ENCODE measurements around the gene BPIFB6. TPM values are rescaled to one million over a fixed set of nuclear protein-coding genes. Genes with fewer than 3 reads are reported as not detected.

Gene BPIFB6
- polyA plus RNA-seq, 1 of the 3 experiments (the other 2 are of a cell fraction), result not detected

- POLR2A ChIA-PET, result no interaction called here
- Histone ChIP-seq H3K4me3 (ENCODE audit: low read depth in 2 of 2, low read length in 1 of 2) (no peak overlapping the region), H3K4me2 (no peak overlapping the region), H3K4me1 (ENCODE audit: control insufficient read depth in 1 of 2, insufficient read depth in 2 of 2, low read depth in 1 of 2, low read length in 1 of 2) (no peaks in the 10 kb centered on the region), H3K27me3 (ENCODE audit: insufficient read depth) (no peaks in the 10 kb centered on the region; the same call in 1 of the 2 replicates), H3K79me2 (ENCODE audit: insufficient read depth) (no peaks in the 10 kb centered on the region), H3K27ac (ENCODE audit: low read depth in 2 of 2, low read length in 1 of 2) (no peak overlapping the region), H3K9me3 (no peaks in the 10 kb centered on the region), H2AFZ (ENCODE audit: low read depth) (no peak overlapping the region), H3K9me2 (no peaks in the 10 kb centered on the region), H4K20me1 (ENCODE audit: insufficient read depth) (no peaks in the 10 kb centered on the region), H3F3A (replicated peaks; ENCODE audit: insufficient read depth) (no peaks in the 10 kb centered on the region), H3K36me3 (replicated peaks in 1 of 2; ENCODE audit: control insufficient read depth in 1 of 2, insufficient read depth in 2 of 2, low read length in 1 of 2) (no peaks in the 10 kb centered on the region), H3K9ac (no peak overlapping the region)
- CTCF ChIA-PET, result no interaction called here
- WGBS (ENCODE audit: low lambda C conversion rate), result 11% methylated on average over 11 of the region's 14 CpGs
- no peak for TF ChIP-seq POLR2AphosphoS5 (IDR thresholded peaks at IDR 0.05; ENCODE audit: low read depth, low read length)
- no peak for DNase-seq
Observed at GRCh38 chr20:32989507-32990283, 41.8 kb upstream of the BPIFB6 start.

- ChIA-PET POLR2A (no interaction called here), CTCF (no interaction called here)
- Histone ChIP-seq H3F3A (replicated peaks; ENCODE audit: insufficient read depth) (no peaks in the 10 kb centered on the region), H3K9me2 (no peaks in the 10 kb centered on the region), H2AFZ (ENCODE audit: low read depth) (no peak overlapping the region), H3K27me3 (ENCODE audit: insufficient read depth) (no peaks in the 10 kb centered on the region; the same call in 1 of the 2 replicates), H4K20me1 (ENCODE audit: insufficient read depth) (no peaks in the 10 kb centered on the region), H3K9me3 (no peaks in the 10 kb centered on the region), H3K79me2 (ENCODE audit: insufficient read depth) (no peaks in the 10 kb centered on the region), H3K9ac (no peak overlapping the region), H3K4me2 (no peak overlapping the region), H3K36me3 (replicated peaks in 1 of 2; ENCODE audit: control insufficient read depth in 1 of 2, insufficient read depth in 2 of 2, low read length in 1 of 2) (no peaks in the 10 kb centered on the region), H3K4me1 (ENCODE audit: control insufficient read depth in 1 of 2, insufficient read depth in 2 of 2, low read depth in 1 of 2, low read length in 1 of 2) (no peaks in the 10 kb centered on the region), H3K4me3 (ENCODE audit: low read depth in 2 of 2, low read length in 1 of 2) (no peak overlapping the region), H3K27ac (ENCODE audit: low read depth in 2 of 2, low read length in 1 of 2) (no peak overlapping the region)
- WGBS (ENCODE audit: low lambda C conversion rate), result 0% methylated on average over 1 of the region's 3 CpGs
- DNase-seq, result no peak
- no peak for TF ChIP-seq CTCF (IDR thresholded peaks at IDR 0.05)
Observed at GRCh38 chr20:32990426-32990825, 41.0 kb upstream of the BPIFB6 start.

GRCh38 chr20:32991383-32991782 is 40.1 kb upstream of the BPIFB6 start:
- no peak overlapping the region for H2AFZ ChIP-seq (ENCODE audit: low read depth)
- H3K79me2 ChIP-seq (ENCODE audit: insufficient read depth), result no peaks in the 10 kb centered on the region
- TF ChIP-seq JUND (IDR thresholded peaks at IDR 0.05), result no peak
- TF ChIP-seq RFX5 (IDR thresholded peaks at IDR 0.05; ENCODE audit: low read length), result no peak
- TF ChIP-seq RAD21 (IDR thresholded peaks at IDR 0.05; ENCODE audit: low read length), result no peak
- TF ChIP-seq POLR2AphosphoS5 (IDR thresholded peaks at IDR 0.05; ENCODE audit: low read depth, low read length), result no peak
- no peak for TF ChIP-seq PBX3 (IDR thresholded peaks at IDR 0.05)
- no peak for TF ChIP-seq USF1 (IDR thresholded peaks at IDR 0.05; ENCODE audit: borderline replicate concordance, low read depth)
- ChIA-PET CTCF (no interaction called here), POLR2A (no interaction called here)
- no peak for DNase-seq
- no peak overlapping the region for H3K4me3 ChIP-seq (ENCODE audit: low read depth in 2 of 2, low read length in 1 of 2)
- no peak overlapping the region for H3K9ac ChIP-seq
- H3K4me1 ChIP-seq (ENCODE audit: control insufficient read depth in 1 of 2, insufficient read depth in 2 of 2, low read depth in 1 of 2, low read length in 1 of 2), result no peaks in the 10 kb centered on the region
- H3K9me3 ChIP-seq, result no peaks in the 10 kb centered on the region
- no peak overlapping the region for H3K27ac ChIP-seq (ENCODE audit: low read depth in 2 of 2, low read length in 1 of 2)
- no peaks in the 10 kb centered on the region for H3K36me3 ChIP-seq (replicated peaks in 1 of 2; ENCODE audit: control insufficient read depth in 1 of 2, insufficient read depth in 2 of 2, low read length in 1 of 2)
- no peaks in the 10 kb centered on the region for H3F3A ChIP-seq (replicated peaks; ENCODE audit: insufficient read depth)
- H4K20me1 ChIP-seq (ENCODE audit: insufficient read depth), result no peaks in the 10 kb centered on the region
- no peak overlapping the region for H3K4me2 ChIP-seq
- WGBS (ENCODE audit: low lambda C conversion rate), result 4% methylated on average over 3 of the region's 3 CpGs
- no peaks in the 10 kb centered on the region for H3K9me2 ChIP-seq
- H3K27me3 ChIP-seq (ENCODE audit: insufficient read depth), result no peaks in the 10 kb centered on the region; the same call in 1 of the 2 replicates

All from SK-N-SH (cell line).